Skeletal muscle satellite cell (primary cell): ENCODE data around the gene GSTO2.

Source experiments
- H3K27me3 ChIP-seq: 2 replicates; pipeline ENCODE4 v1.7.0; 2013; ENCODE audit warnings: low read length; ENCODE audit not compliant: control insufficient read depth, insufficient read depth
- H3K36me3 ChIP-seq: 2 replicates; pipeline ENCODE4 v1.7.0; 2013; ENCODE audit warnings: mild to moderate bottlenecking, control low read depth, low read length; ENCODE audit not compliant: insufficient read depth
- H3K4me1 ChIP-seq: 2 replicates; pipeline ENCODE4 v1.7.0; 2013; ENCODE audit warnings: low read length; ENCODE audit not compliant: control insufficient read depth, insufficient read depth
- H3K4me2 ChIP-seq: 2 replicates; pipeline ENCODE4 v1.7.0; 2013; ENCODE audit warnings: mild to moderate bottlenecking, low read length
- H3K4me3 ChIP-seq: 2 replicates; pipeline ENCODE4 v1.7.0; 2013; ENCODE audit warnings: low read length
- H3K9ac ChIP-seq: 2 replicates; pipeline ENCODE4 v1.7.0; 2013; ENCODE audit warnings: mild to moderate bottlenecking, low read depth, low read length, moderate library complexity
- H3K9me3 ChIP-seq: replicated peaks from 2 replicates; pipeline ENCODE4 v1.7.0; 2013; ENCODE audit warnings: mild to moderate bottlenecking, control low read depth, low read length

Gene GSTO2

DNA sequence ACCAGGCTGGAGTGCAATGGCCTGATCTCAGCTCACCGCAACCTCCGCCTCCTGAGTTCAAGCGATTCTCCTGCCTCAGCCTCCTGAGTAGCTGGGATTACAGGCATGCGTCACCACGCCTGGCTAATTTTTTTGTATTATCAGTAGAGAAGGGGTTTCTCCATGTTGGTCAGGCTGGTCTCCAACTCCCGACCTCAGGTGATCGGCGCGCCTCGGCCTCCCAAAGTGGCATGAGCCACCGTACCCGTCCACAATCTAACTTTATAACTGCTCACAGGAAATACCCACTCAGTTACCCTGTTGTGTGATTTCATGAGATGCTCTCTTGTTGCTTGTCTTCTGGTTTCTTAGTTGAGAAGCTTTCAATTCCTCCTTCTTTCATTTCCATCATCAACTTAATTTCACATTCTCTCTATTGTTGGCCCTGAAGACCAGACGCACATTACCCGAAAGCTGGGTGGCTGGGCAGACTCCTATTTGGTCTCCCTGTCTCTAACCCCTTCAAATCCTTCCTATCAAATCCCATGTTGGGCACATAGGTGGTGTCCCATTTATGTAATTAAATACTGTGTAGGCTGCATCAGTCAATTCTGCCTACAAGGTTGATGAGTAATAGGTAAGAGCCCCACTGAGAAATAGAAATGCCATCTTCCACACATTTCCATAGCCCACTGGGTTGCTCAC, 1.1 kb upstream of the GSTO2 start:
- H3K27me3 ChIP-seq: no peaks in the 10 kb centered on the region
- peak overlapping the region; percentile 50 for H3K4me2 ChIP-seq
- H3K4me3 ChIP-seq: no peak overlapping the region
- peaks cover under 1% of the 10 kb centered on the region for H3K4me1 ChIP-seq
- no peaks in the 10 kb centered on the region for H3K9me3 ChIP-seq
- peak overlapping the region; percentile 18 for H3K9ac ChIP-seq
- H3K36me3 ChIP-seq: peaks cover 67% of the 10 kb centered on the region

DNA sequence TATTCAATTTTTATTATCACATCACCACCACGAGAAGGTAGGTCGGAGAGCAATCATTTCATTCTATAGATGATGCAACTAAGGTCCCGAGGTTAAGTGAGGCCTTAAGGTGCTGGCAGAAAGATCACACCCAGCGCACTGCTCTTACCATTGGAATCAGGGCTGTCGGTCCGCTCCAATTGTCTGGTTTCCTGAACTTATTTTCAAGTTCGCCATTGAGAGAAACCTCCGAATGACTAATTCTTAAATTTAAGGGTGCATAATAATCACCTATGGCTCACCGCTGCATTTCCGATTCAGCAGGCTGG, 625 bp upstream of the GSTO2 start:
- H3K36me3 ChIP-seq: peaks cover 62% of the 10 kb centered on the region
- peak overlapping the region; percentile 35 for H3K4me3 ChIP-seq
- H3K4me2 ChIP-seq: peak overlapping the region; percentile 50
- no peaks in the 10 kb centered on the region for H3K9me3 ChIP-seq
- peaks cover 4% of the 10 kb centered on the region for H3K4me1 ChIP-seq
- H3K9ac ChIP-seq: peak overlapping the region; percentile 18
- no peaks in the 10 kb centered on the region for H3K27me3 ChIP-seq

DNA sequence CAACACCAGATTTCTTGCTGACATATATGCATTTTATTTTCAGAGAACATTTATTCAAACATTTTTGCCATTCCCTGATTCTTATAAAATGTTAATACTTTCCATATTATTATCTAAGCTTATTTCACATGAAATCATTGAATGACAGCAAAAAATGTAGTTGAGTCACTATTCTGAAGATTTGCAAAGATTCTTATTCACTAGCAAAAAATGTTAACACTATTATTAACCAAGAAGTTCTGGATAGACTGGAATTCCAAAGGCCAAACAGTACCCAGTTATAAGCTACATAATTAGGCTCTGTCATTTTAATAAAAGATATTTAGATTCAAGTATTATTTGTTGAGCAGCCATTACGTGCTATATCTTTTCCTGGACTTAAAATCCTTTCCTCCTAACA, 4.3 kb downstream of the GSTO2 start:
- Histone ChIP-seq H3K27me3 (no peaks in the 10 kb centered on the region), H3K9ac (peak overlapping the region; percentile 64), H3K4me1 (peaks cover 22% of the 10 kb centered on the region), H3K9me3 (no peaks in the 10 kb centered on the region), H3K36me3 (peaks cover 15% of the 10 kb centered on the region), H3K4me3 (no peak overlapping the region), H3K4me2 (peak overlapping the region; percentile 6)

DNA sequence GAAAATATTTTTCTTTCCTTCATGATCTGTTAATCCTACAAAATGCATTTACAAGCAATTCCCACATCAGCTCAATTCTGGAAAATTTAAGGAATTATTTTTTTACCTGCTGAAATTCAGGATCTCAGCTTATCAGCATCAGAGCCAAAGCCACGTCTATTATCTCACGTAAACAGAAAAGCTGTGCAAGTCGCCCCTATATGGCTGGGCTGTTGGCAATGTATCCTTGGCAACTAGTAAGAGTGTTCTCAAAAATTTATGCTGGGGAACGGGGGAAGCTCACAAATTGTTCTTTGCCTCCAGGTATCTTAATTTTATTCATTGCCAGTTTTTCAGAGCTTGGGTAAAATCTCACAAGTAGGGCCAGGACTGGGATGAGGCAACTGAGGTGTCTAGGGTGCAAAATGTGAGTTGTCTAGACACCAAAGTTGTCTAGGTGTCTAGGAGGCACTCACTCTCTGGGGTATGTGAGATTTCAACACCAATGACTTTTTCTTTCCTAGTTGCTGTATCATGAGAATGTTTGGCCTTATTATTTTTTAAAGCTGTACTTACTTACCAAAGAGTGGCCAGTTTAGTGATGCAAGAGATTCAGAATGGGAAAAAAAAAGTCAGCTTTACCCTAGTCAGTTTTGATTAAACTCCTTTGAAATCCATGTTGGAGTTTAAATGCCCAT, 5.1 kb downstream of the GSTO2 start:
- H3K4me2 ChIP-seq: peak overlapping the region; percentile 79
- H3K9ac ChIP-seq: peak overlapping the region; percentile 64
- peaks cover 22% of the 10 kb centered on the region for H3K4me1 ChIP-seq
- peak overlapping the region; percentile 44 for H3K4me3 ChIP-seq
- no peaks in the 10 kb centered on the region for H3K27me3 ChIP-seq
- H3K36me3 ChIP-seq: peaks cover 7% of the 10 kb centered on the region
- H3K9me3 ChIP-seq: no peaks in the 10 kb centered on the region

DNA sequence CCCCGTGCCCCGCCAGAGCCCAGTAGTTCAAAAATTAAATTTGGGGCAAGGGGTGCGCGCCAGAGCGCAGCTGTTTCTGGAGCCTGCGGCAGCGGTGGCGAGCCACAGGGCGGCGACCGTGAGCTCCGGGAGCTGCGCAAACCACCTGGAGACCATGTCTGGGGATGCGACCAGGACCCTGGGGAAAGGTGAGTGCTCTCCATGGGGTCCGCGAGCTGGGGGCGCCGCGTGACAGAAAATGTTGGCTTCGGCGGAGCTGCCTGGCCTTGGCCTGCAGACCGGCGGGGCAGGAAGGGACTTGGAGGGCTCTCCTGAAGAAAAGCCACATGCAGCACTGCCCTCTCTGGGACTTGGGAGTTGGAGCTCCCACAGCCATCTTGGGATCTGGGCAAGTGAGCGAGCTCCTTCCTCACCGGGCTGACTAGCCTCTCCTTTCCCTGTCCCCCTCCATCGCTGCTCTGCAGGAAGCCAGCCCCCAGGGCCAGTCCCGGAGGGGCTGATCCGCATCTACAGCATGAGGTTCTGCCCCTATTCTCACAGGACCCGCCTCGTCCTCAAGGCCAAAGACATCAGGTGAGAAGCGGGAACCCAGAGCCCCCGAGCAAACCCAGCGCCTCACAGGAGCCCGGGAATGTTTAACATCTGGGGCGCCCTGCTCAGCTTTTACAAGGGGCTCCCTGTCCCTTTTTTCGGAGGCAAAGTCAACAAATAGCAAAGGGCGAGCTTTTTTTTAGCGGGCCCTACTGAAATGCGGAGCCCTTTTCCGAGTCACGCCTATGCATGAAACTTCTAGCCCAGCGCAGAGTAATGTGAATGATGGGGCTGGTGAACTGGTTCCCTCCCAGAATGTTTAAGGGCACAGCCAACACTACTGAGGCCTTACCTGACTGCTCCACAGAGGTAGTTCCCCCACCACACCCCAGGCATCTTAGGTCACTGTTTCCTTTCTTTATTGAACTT, 6.1 kb downstream of the GSTO2 start:
- Histone ChIP-seq H3K9ac (peak overlapping the region; percentile 64), H3K4me3 (peak overlapping the region; percentile 44), H3K27me3 (no peaks in the 10 kb centered on the region)

DNA sequence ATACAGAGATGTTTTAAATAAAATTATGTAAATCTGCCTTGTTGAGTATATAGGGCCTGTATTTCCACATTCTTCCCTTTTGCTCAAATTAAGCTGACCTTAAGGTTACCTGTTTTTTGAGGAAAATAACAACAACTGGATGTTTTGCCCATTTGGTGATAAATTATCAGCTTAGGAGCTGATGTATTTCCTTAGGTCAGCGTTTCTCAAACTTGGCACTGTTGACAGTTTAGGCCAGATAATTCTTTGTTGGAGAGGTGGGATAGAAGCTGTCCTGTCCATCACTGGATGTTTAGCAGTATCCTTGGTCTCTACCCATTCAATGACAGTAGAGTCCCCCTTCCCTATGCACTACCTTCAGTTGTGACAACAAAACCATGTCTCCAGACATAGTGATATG, 7.2 kb downstream of the GSTO2 start:
- no peaks in the 10 kb centered on the region for H3K36me3 ChIP-seq
- peaks cover 22% of the 10 kb centered on the region for H3K4me1 ChIP-seq
- no peak overlapping the region for H3K4me2 ChIP-seq
- no peaks in the 10 kb centered on the region for H3K9me3 ChIP-seq
- H3K4me3 ChIP-seq: no peak overlapping the region
- H3K27me3 ChIP-seq: no peaks in the 10 kb centered on the region
- H3K9ac ChIP-seq: no peak overlapping the region

More for the DNA sequence above, 6.1 kb downstream of the GSTO2 start:
- H3K36me3 ChIP-seq: no peaks in the 10 kb centered on the region
- H3K4me1 ChIP-seq: peaks cover 22% of the 10 kb centered on the region
- H3K4me2 ChIP-seq: peak overlapping the region; percentile 79
- no peaks in the 10 kb centered on the region for H3K9me3 ChIP-seq

DNA sequence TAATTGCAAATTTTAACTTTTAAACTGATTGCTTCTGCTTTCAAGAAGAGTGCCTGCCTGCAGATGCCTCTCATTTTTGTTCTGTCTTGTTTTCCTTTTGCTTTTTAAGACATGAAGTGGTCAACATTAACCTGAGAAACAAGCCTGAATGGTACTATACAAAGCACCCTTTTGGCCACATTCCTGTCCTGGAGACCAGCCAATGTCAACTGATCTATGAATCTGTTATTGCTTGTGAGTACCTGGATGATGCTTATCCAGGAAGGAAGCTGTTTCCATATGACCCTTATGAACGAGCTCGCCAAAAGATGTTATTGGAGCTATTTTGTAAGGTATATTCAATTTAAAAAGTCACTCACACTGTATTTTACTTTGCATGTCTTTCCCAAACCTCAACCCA, 8.8 kb downstream of the GSTO2 start:
- H3K4me3 ChIP-seq: no peak overlapping the region
- no peaks in the 10 kb centered on the region for H3K9me3 ChIP-seq
- H3K36me3 ChIP-seq: no peaks in the 10 kb centered on the region
- no peaks in the 10 kb centered on the region for H3K27me3 ChIP-seq
- no peak overlapping the region for H3K4me2 ChIP-seq
- H3K4me1 ChIP-seq: peaks cover 22% of the 10 kb centered on the region
- no peak overlapping the region for H3K9ac ChIP-seq

DNA sequence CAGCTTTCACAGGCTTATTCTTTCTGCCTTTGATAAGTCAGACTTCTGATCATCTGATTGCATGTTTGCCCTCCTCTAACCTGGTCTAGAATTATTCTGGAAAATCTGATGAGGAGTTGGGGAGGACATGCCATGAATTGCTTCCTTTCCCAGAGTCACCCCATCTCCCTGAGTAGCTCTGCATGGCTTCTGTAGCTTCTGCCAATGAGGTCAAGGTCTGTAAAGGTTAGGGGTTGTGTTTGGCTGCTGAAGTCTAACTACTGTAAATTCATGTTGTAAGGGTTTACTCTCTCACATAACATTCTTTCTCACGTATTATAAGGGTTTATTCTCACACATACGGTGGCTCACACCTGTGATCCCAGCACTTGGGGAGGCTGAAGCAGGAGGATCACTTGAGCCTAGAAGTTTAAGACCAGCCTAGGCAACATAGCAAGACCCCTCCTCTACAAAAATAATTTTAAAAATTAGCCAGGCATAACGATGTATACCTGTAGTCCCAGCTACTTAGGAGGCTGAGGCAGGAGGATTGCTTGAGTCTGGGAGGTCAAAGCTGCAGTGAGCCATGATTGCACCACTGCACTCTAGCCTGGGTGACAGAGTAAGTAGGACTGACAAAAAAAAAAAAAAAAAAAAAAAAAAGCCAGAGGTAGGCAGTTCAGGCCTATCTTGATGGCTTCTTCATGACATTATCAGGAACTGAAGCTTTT, 10.7 kb downstream of the GSTO2 start:
- H3K9me3 ChIP-seq: no peaks in the 10 kb centered on the region

DNA sequence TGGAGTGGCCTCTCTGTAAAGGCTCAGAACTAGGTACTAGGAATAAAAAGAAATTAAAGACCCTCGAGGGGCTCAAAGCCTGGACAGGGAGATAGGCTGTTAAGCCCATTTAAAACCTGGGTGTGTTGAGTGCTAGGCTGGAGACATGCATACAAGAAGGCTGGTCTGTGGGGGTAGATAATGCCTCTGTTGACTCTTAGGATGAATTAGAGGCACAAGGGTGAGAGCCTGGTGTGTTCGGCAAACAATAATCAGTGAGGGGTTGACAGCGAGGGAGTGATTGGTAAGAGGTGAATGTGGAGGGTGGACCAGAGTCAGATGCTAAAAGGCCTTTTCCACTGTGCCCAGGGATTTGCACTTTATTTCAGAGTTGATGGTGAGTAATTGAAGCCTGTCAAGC, 12.7 kb downstream of the GSTO2 start:
- Histone ChIP-seq H3K27me3 (no peaks in the 10 kb centered on the region), H3K36me3 (no peaks in the 10 kb centered on the region), H3K4me3 (no peak overlapping the region), H3K4me1 (no peaks in the 10 kb centered on the region), H3K4me2 (no peak overlapping the region), H3K9ac (no peak overlapping the region), H3K9me3 (no peaks in the 10 kb centered on the region)

More for the DNA sequence above, 10.7 kb downstream of the GSTO2 start:
- Histone ChIP-seq H3K4me3 (no peak overlapping the region), H3K9ac (no peak overlapping the region), H3K4me1 (peaks cover 4% of the 10 kb centered on the region), H3K27me3 (no peaks in the 10 kb centered on the region), H3K36me3 (no peaks in the 10 kb centered on the region), H3K4me2 (no peak overlapping the region)

DNA sequence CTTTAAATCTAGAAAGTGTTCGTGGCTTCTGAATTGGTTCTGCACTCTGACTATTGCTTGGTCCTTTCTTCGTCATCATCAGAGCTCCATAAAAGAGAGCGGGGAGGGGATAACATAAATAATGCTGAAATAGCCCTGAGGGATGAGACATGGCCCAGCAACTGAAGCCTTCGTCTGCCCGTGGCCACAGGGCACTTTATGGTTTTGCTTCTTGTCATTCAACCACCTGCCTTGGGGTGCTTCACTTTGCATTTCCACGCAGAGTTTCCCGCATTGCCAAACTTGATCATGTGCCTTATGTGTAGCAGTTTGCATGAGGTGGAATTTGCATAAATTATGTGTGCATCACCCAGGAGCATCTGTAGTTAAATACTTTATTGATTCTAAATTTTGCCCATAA, 15.9 kb downstream of the GSTO2 start:
- Histone ChIP-seq H3K4me3 (no peak overlapping the region), H3K9me3 (no peaks in the 10 kb centered on the region), H3K9ac (no peak overlapping the region), H3K27me3 (no peaks in the 10 kb centered on the region), H3K4me1 (peaks cover 4% of the 10 kb centered on the region), H3K36me3 (no peaks in the 10 kb centered on the region), H3K4me2 (no peak overlapping the region)

DNA sequence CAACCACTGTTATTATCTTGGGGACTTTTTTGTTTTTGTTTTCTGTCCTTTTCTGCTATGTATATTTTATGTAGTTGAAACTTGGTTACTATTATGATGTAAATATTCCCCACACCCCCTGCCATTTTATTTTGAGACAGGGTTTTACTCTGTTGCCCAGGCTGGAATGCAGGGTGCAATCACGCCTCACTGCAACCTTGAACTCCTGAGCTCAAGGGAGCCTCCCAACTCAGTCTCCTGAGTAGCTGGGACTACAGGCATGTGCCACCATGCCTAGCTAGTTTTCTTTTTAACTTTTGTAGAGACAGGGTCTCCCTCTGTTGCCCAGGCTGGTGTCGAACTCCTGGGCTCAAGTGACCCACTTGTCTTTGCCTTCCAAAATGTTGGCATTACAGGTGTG, 18.0 kb downstream of the GSTO2 start:
- Histone ChIP-seq H3K27me3 (no peaks in the 10 kb centered on the region), H3K4me3 (no peak overlapping the region), H3K36me3 (no peaks in the 10 kb centered on the region), H3K9ac (no peak overlapping the region), H3K9me3 (no peaks in the 10 kb centered on the region), H3K4me2 (no peak overlapping the region), H3K4me1 (peaks cover 9% of the 10 kb centered on the region)
